K562 (cell line): ENCODE data around the gene SOX11.

ENCODE experiments used
- CSDE1 ChIP-seq, 2 experiments: fragments of 450-650 bp; IDR thresholded peaks; 2 replicates each; pipeline ENCODE4 v1.6.1; 2016; ENCODE audit warnings: mild to moderate bottlenecking in 1 of 2
- FOXJ3 ChIP-seq: sonication (generic); formaldehyde crosslinking; IDR thresholded peaks from 2 replicates; pipeline ENCODE4 v1.4.0; 2020; ENCODE audit warnings: mild to moderate bottlenecking, missing genetic modification reagents
- HDGF ChIP-seq: fragments of 450-650 bp; IDR thresholded peaks from 2 replicates; pipeline ENCODE4 v1.6.1; 2016
- MTA3 ChIP-seq: fragments of 450-650 bp; formaldehyde crosslinking; IDR thresholded peaks from 2 replicates; pipeline ENCODE4 v1.6.1; 2017; ENCODE audit warnings: mild to moderate bottlenecking, borderline replicate concordance
- NFXL1 ChIP-seq: fragments of 450-650 bp; formaldehyde crosslinking; IDR thresholded peaks from 2 replicates; pipeline ENCODE4 v1.4.0; 2021; ENCODE audit warnings: mild to moderate bottlenecking
- PHTF2 ChIP-seq: fragments of 250-450 bp; sonication (Bioruptor Pico); IDR thresholded peaks from 2 replicates; pipeline ENCODE4 v1.5.0; 2021; ENCODE audit warnings: mild to moderate bottlenecking
- SP2 ChIP-seq: IDR thresholded peaks from 2 replicates; pipeline ENCODE4 v1.6.1; 2011; ENCODE audit warnings: mild to moderate bottlenecking, low read depth, low read length, moderate library complexity; ENCODE audit not compliant: poor library complexity, severe bottlenecking; ENCODE audit errors: extremely low read depth
- ZZZ3 ChIP-seq: fragments of 450-650 bp; IDR thresholded peaks from 2 replicates; pipeline ENCODE4 v1.6.1; 2016; ENCODE audit warnings: antibody characterized with exemption, mild to moderate bottlenecking, moderate library complexity
- TF ChIP-seq, protein P1 (sequence below), 3 experiments: IDR thresholded peaks in 2 of 3; conservative IDR thresholded peaks in 1 of 3; 2 replicates each; pipeline ENCODE4 v1.5.1; 2011 to 2012; ENCODE audit warnings: low read length in 3 of 3, mild to moderate bottlenecking in 3 of 3, control low read depth in 2 of 3, improper control_type of control experiment in 1 of 3, inconsistent platforms in 1 of 3, low read depth in 1 of 3, mixed read lengths in 1 of 3, moderate library complexity in 1 of 3; ENCODE audit not compliant: insufficient read depth in 2 of 3
- TF ChIP-seq, protein P2 (sequence below), 2 experiments: fragments of 450-650 bp in 1 of 2; sonication (generic) in 1 of 2; formaldehyde crosslinking in 1 of 2; IDR thresholded peaks in 1 of 2; conservative IDR thresholded peaks in 1 of 2; 2 replicates each; pipeline versions ENCODE4 v1.6.1 to v1.8.1; 2016 to 2023; ENCODE audit warnings: mild to moderate bottlenecking in 2 of 2, moderate library complexity in 2 of 2, inconsistent platforms in 1 of 2, missing genetic modification reagents in 1 of 2

- no peak for TF ChIP-seq NFXL1 (CRISPR knock-in tag)
- TF ChIP-seq MTA3 = no peak
- no peak for TF ChIP-seq ZZZ3
- TF ChIP-seq PHTF2 = no peak
- TF ChIP-seq, protein P1, sequence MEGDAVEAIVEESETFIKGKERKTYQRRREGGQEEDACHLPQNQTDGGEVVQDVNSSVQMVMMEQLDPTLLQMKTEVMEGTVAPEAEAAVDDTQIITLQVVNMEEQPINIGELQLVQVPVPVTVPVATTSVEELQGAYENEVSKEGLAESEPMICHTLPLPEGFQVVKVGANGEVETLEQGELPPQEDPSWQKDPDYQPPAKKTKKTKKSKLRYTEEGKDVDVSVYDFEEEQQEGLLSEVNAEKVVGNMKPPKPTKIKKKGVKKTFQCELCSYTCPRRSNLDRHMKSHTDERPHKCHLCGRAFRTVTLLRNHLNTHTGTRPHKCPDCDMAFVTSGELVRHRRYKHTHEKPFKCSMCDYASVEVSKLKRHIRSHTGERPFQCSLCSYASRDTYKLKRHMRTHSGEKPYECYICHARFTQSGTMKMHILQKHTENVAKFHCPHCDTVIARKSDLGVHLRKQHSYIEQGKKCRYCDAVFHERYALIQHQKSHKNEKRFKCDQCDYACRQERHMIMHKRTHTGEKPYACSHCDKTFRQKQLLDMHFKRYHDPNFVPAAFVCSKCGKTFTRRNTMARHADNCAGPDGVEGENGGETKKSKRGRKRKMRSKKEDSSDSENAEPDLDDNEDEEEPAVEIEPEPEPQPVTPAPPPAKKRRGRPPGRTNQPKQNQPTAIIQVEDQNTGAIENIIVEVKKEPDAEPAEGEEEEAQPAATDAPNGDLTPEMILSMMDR (IDR thresholded peaks at IDR 0.05 in 2 of 3, conservative IDR thresholded peaks at IDR 0.05 in 1 of 3; ENCODE audit: insufficient read depth in 2 of 3, low read depth in 1 of 3, low read length in 3 of 3) = no peak
- TF ChIP-seq CSDE1 (IDR thresholded peaks at IDR 0.05) = no peak
- TF ChIP-seq, protein P2, sequence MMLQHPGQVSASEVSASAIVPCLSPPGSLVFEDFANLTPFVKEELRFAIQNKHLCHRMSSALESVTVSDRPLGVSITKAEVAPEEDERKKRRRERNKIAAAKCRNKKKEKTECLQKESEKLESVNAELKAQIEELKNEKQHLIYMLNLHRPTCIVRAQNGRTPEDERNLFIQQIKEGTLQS (IDR thresholded peaks at IDR 0.05) = no peak
- TF ChIP-seq, protein P2 (CRISPR knock-in tag; conservative IDR thresholded peaks at IDR 0.05) = no peak
- TF ChIP-seq HDGF = no peak
- TF ChIP-seq SP2 = no peak
- no peak for TF ChIP-seq FOXJ3 (CRISPR knock-in tag)
Observed at GRCh38 chr2:5698134-5698533, 6.0 kb downstream of the SOX11 start.
